H7 (cell line): Measurements from ENCODE around the gene ZNF784. TPM values are rescaled to one million over a fixed set of nuclear protein-coding genes. Genes with fewer than 3 reads are reported as not detected.

Source experiments
- DNase-seq: peaks from one replicate; pipeline ENCODE4 v3.0.0; 2012
- H3K27me3 ChIP-seq: 2 replicates; pipeline ENCODE4 v1.6.0; 2011; ENCODE audit warnings: mild to moderate bottlenecking, low read length; ENCODE audit not compliant: control insufficient read depth, insufficient read depth
- H3K36me3 ChIP-seq: replicated peaks from 2 replicates; pipeline ENCODE4 v1.5.1; 2011; ENCODE audit warnings: low read length; ENCODE audit not compliant: control insufficient read depth, insufficient read depth
- H3K4me3 ChIP-seq: 2 replicates; pipeline ENCODE4 v1.5.1; 2011; ENCODE audit warnings: low read depth, mild to moderate bottlenecking, control low read depth, low read length, moderate library complexity; ENCODE audit not compliant: insufficient read depth
- total RNA-seq: library from RNA; depleted of rRNA; stranded (reverse); fragments of >200 nt; shearing (Covaris generic); gene quantifications from 2 replicates; pipeline ENCODE4 v1.2.3, GENCODE V29; 2014

ZNF784 gene
- total RNA-seq, 1 experiment from 2014 or later, result 12.5 TPM

GRCh38 chr19:55623561-55623960 lies 805 bp downstream of the ZNF784 start:
- no peaks in the 10 kb centered on the region for H3K27me3 ChIP-seq
- peaks cover 3% of the 10 kb centered on the region for H3K36me3 ChIP-seq
- H3K4me3 ChIP-seq, result 0 out of 2 replicates have a peak overlapping the region, but pooled peaks have one; percentile 0
- DNase-seq, result no peak

GRCh38 chr19:55623130-55623529 lies 1.2 kb downstream of the ZNF784 start:
- DNase-seq, result no peak
- Histone ChIP-seq H3K27me3 (no peaks in the 10 kb centered on the region), H3K36me3 (peaks cover 3% of the 10 kb centered on the region), H3K4me3 (no peak overlapping the region)

DNA sequence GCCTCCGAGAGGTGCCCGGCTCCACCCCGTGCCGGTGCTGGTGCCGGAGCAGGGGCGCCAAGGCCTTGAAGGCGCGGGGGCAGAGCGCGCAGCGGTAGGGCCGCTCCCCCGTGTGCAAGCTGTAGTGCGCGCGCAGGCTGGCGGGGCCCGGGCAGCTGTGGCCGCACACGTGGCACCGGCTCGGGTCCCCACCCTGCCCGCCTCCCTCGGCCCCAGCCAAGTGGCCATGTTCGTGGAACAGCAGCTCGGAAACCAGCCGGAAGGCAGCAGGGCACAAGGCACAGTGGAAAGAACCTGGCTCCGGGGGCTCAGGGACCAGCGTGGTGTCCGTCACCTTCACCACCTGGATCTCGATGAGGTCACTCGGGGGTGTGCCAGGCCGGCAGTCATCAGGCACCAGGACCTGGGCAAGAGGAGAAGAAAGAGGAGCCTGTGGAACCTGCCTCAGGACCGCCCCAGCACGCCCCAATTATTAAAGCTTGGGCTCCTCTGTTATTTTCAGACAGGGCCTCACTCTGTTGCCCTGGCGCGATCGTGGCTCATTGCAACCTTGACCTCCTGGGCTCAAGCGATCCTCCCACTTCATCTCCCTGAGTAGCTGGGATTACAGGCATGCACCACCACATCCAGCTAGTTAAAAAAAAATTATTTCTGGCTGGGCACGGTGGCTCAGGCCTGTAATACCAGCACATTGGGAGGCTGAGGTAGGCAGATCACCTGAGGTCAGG lies 2.0 kb downstream of the ZNF784 start:
- DNase-seq, result peak; percentile 54
- Histone ChIP-seq H3K36me3 (peaks cover 3% of the 10 kb centered on the region), H3K4me3 (no peak overlapping the region), H3K27me3 (no peaks in the 10 kb centered on the region)

DNA sequence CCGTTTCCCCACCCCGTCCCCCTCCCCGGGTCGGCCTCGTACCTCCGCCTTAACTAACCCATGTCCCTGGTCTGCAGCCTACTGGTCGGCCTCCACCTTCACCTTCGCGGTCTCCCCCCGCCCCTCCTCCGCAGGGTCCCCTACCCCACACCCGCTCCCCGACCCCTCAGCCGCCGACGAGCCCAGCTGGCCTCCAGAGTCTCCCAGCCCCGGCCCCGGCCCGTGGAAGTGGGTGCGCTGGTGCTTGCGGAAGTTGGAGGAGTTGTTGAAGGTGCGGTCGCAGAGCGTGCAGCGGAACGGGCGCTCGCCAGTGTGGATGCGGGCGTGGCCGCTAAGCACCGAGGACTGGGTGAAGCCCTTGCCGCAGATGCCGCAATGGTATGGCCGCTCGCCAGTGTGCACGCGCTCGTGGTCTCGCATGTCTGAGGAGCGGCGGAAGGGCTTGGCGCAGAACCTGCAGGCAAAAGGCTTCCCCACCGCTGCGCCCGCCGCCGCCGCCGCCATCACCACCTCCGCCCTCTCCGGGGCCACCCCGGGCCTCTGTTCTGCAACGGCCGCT lies 2.6 kb downstream of the ZNF784 start:
- DNase-seq, result peak; percentile 55
- Histone ChIP-seq H3K36me3 (peaks cover 3% of the 10 kb centered on the region), H3K4me3 (no peak overlapping the region)

GRCh38 chr19:55621205-55621672 lies 3.1 kb downstream of the ZNF784 start:
- H3K36me3 ChIP-seq, result peaks cover 3% of the 10 kb centered on the region
- no peak overlapping the region for H3K4me3 ChIP-seq
- DNase-seq, result no peak
- H3K27me3 ChIP-seq, result no peaks in the 10 kb centered on the region

More for the DNA sequence above, 2.6 kb downstream of the ZNF784 start:
- no peaks in the 10 kb centered on the region for H3K27me3 ChIP-seq

DNA sequence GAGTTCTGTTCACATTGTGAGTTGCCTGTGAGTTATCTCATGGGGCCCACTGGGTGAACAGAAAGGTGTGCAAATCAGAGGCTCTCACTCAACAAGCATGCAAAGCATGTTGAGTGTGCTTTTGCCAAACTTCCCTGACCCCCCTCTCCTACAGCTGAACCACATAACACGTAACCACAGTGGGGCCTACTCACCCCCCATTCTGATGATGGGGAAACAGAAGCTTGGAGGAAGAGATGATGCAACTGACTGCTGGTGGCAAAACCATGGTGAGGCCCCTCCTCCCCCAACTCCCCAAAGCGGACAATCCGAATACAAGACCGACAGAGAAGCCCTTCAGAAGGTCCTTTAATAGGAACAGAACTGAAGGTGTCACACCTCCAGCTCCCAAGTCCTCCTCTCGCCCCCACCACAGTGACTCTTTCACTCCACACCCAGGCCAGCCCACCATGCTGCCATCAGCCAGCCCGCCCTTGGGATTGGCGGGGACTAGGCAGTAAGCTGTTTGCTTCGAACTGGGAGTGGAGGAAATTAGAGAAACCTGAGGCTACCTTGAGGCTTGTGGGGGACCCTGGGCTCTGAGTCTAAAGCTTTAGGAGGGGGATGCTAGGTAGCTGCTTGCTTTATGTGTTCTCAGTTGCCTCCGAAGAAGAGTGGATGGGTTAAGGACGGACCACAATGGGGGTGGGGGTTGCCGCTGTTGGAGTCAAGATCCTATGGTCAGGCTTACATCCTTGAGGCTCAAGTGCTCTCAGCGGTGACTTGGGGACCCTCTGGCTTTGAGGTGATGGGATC lies 3.8 kb downstream of the ZNF784 start:
- H3K36me3 ChIP-seq, result peaks cover 3% of the 10 kb centered on the region
- no peak overlapping the region for H3K4me3 ChIP-seq
- no peaks in the 10 kb centered on the region for H3K27me3 ChIP-seq
- DNase-seq, result peak; percentile 23

GRCh38 chr19:55619286-55619685 lies 5.1 kb downstream of the ZNF784 start:
- Histone ChIP-seq H3K27me3 (no peaks in the 10 kb centered on the region), H3K36me3 (peaks cover 3% of the 10 kb centered on the region), H3K4me3 (no peak overlapping the region)
- DNase-seq, result no peak

DNA sequence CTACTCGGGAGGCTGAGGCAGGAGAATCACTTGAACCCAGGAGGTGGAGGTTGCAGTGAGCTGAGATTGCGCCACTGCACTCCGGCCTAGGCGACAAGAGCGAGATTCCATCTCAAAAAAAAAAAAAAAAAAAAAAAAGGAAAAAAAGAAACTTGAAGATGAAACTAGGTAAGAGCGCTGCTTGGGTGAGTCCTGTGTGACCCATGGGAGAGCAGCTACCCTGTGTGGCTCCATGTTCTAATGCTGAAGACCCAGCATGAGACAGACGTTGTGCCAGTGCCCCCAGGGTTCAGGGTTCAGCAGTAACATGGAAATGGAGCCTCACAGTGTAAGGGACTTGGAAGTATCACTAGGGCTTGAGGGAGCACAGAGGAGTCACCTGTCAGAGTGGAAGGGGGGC lies 5.9 kb downstream of the ZNF784 start:
- H3K4me3 ChIP-seq, result no peak overlapping the region
- DNase-seq, result no peak
- peaks cover 3% of the 10 kb centered on the region for H3K36me3 ChIP-seq
- H3K27me3 ChIP-seq, result no peaks in the 10 kb centered on the region

DNA sequence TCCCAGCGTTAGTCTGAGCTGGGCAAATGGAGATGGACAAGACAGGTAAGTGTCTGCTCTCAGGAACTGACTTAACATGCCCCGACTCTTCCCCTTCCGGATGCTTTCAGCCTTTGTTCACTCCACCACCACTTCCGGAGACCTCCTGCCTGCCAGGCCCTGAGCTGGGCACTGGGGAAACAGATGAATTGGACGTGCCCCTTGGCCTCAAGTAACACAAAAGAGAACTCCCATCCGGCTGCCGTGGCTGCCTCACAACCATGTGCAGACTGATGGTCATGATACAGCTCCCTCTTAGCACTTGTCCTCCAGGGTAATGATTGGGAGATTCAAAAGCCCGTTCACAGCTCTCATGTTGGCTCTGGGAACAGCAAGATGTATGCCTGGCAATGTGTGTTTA lies 6.9 kb downstream of the ZNF784 start:
- Histone ChIP-seq H3K36me3 (peaks cover 3% of the 10 kb centered on the region), H3K27me3 (no peaks in the 10 kb centered on the region), H3K4me3 (no peak overlapping the region)
- DNase-seq, result no peak

GRCh38 chr19:55616395-55616875 lies 7.9 kb downstream of the ZNF784 start:
- peak; percentile 48 for DNase-seq
- Histone ChIP-seq H3K27me3 (no peaks in the 10 kb centered on the region), H3K4me3 (no peak overlapping the region)

GRCh38 chr19:55615543-55616394 lies 8.6 kb downstream of the ZNF784 start:
- DNase-seq, result peak; percentile 54
- H3K4me3 ChIP-seq, result no peak overlapping the region
- peaks cover 3% of the 10 kb centered on the region for H3K36me3 ChIP-seq
- no peaks in the 10 kb centered on the region for H3K27me3 ChIP-seq

More at GRCh38 chr19:55616395-55616875, 7.9 kb downstream of the ZNF784 start:
- H3K36me3 ChIP-seq, result peaks cover 3% of the 10 kb centered on the region

DNA sequence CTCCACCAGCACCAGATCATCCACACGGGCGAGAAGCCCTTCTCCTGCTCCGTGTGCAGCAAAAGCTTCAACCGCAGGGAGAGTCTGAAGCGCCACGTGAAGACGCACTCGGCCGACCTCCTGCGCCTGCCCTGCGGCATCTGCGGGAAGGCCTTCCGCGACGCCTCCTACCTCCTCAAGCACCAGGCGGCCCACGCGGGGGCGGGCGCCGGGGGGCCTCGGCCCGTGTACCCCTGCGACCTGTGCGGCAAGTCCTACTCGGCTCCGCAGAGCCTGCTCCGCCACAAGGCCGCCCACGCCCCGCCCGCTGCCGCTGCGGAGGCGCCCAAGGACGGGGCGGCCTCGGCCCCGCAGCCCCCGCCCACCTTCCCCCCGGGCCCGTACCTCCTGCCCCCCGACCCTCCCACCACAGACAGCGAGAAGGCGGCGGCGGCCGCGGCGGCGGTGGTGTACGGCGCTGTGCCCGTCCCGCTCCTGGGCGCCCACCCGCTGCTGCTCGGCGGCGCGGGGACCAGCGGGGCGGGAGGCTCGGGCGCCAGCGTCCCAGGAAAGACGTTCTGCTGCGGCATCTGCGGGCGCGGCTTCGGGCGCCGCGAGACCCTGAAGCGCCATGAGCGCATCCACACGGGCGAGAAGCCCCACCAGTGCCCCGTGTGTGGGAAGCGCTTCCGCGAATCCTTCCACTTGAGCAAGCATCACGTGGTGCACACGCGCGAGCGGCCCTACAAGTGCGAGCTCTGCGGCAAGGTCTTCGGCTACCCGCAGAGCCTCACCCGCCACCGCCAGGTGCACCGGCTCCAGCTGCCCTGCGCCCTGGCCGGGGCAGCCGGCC lies 9.4 kb downstream of the ZNF784 start:
- Histone ChIP-seq H3K27me3 (no peaks in the 10 kb centered on the region), H3K4me3 (no peak overlapping the region), H3K36me3 (no peaks in the 10 kb centered on the region; the same call in 1 of the 2 replicates)
- DNase-seq, result peak; percentile 60

DNA sequence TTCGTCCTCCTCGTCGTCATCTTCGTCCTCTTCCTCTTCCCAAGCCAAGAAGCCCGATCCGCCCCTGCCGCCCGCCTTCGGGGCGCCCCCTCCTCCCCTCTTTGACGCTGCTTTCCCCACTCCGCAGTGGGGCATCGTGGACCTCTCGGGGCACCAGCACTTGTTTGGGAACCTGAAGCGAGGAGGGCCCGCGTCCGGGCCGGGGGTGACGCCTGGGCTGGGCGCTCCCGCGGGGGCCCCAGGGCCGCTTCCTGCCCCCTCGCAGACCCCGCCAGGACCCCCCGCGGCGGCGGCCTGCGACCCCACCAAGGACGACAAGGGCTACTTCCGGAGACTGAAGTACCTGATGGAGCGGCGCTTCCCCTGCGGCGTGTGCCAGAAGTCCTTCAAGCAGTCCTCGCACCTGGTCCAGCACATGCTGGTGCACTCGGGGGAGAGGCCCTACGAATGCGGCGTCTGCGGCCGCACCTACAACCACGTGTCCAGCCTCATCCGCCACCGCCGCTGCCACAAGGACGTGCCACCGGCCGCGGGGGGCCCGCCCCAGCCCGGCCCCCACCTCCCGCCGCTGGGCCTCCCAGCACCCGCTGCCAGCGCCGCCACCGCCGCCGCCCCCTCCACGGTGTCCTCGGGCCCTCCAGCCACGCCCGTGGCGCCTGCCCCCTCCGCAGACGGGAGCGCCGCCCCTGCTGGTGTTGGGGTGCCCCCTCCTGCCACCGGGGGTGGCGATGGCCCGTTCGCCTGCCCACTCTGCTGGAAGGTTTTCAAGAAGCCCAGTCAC lies 10.2 kb downstream of the ZNF784 start:
- H3K27me3 ChIP-seq, result no peaks in the 10 kb centered on the region
- no peak overlapping the region for H3K4me3 ChIP-seq
- peak; percentile 56 for DNase-seq
- peaks cover 2% of the 10 kb centered on the region for H3K36me3 ChIP-seq
